ENCODE data around the gene GPSM1. TPM values are rescaled to one million over a fixed set of nuclear protein-coding genes. Genes with fewer than 3 reads are reported as not detected.

GPSM1 gene
- total RNA-seq, 1 donor from 2014 or later: 35.4 TPM

DNA sequence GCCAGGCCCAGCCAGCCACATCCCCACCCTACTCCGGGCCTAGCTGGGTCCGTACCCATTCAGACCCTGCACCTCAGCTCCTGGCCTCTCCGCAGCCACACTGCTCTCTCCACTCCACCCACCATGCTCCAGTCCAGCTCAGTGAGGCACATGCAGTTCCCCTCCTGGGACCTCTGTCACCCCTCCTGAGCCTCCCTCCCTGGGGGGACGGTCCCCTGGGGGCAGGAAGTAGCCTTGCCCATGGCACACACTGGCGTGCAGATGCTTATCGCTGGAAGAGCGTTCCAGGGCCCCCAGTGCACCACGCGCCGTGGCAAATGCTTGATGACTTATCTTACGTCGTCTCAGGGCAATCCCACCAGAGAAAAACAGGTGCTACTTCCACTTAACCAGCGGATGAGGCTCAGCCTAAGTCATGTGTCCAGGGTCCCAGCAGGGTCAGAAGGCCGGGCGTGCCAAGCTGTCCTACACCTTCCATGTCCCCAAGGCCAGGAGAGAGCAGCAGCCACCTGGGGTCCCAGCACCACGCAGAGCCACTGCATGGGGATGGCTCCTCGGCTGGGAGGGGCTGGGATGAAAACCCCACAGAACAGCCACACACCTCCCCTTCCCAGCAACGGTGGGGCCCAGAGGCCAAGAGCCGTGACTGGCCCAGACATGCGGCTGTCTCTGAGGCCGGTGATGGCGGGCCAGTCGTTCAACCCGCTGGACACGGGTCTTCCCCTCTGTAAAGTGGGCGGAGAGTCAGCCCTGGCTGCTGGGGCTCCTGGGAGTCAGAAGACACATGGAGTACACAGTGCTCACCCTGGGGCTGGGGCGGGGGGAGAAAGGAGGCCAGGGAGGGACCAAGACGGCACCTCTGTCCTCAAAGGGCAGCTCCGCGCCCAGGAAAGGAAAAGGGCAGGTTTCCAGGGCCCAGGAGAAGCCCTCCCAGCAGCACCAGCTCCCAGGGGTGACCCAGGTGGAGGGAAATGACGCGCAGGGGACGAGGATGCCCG, 20.8 kb upstream of the GPSM1 start:
- TF ChIP-seq POLR2A (IDR thresholded peaks at IDR 0.05) (no peak), POLR2AphosphoS5 (IDR thresholded peaks at IDR 0.05; ENCODE audit: insufficient read depth in 1 of 2, low read depth in 1 of 2) (no peak)
- TF ChIP-seq, protein P1, sequence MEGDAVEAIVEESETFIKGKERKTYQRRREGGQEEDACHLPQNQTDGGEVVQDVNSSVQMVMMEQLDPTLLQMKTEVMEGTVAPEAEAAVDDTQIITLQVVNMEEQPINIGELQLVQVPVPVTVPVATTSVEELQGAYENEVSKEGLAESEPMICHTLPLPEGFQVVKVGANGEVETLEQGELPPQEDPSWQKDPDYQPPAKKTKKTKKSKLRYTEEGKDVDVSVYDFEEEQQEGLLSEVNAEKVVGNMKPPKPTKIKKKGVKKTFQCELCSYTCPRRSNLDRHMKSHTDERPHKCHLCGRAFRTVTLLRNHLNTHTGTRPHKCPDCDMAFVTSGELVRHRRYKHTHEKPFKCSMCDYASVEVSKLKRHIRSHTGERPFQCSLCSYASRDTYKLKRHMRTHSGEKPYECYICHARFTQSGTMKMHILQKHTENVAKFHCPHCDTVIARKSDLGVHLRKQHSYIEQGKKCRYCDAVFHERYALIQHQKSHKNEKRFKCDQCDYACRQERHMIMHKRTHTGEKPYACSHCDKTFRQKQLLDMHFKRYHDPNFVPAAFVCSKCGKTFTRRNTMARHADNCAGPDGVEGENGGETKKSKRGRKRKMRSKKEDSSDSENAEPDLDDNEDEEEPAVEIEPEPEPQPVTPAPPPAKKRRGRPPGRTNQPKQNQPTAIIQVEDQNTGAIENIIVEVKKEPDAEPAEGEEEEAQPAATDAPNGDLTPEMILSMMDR (IDR thresholded peaks at IDR 0.05): no peak
- Histone ChIP-seq H3K27ac (no peak overlapping the region), H3K9me3 (no peaks in the 10 kb centered on the region), H3K27me3 (no peaks in the 10 kb centered on the region), H3K36me3 (no peaks in the 10 kb centered on the region), H3K4me1 (no peaks in the 10 kb centered on the region), H3K4me3 (no peak overlapping the region)
- DNase-seq (ENCODE audit: extremely low spot score in 2 of 2): no peak
- intact Hi-C loops (cut with DNase I): no loop called here

DNA sequence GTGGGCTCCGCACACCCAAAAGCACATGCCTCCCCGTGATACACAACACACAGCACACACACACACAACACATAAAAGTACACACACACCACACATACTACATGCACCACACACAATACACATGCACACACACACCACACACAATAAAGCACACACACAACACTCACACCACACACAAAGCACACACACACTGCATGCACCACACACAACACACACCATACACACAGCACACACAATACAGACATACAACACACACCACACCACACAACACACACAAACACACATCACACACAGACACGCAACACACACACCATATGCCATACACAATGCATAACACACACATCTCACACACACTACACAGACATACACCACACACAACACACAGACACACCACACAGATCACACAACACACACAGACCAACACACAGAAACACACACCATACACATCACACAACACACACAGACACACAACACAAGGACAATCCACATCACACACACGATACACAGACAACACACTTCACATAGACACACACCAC, 20.1 kb upstream of the GPSM1 start:
- H3K9me3 ChIP-seq: no peaks in the 10 kb centered on the region
- no peak overlapping the region for H3K27ac ChIP-seq
- intact Hi-C loops (cut with DNase I): no loop called here
- no peaks in the 10 kb centered on the region for H3K27me3 ChIP-seq
- no peak for DNase-seq (ENCODE audit: extremely low spot score in 2 of 2)
- H3K4me3 ChIP-seq: no peak overlapping the region
- no peaks in the 10 kb centered on the region for H3K4me1 ChIP-seq
- H3K36me3 ChIP-seq: no peaks in the 10 kb centered on the region
- TF ChIP-seq, protein P1 (IDR thresholded peaks at IDR 0.05): no peak
- TF ChIP-seq POLR2A (IDR thresholded peaks at IDR 0.05) (no peak), POLR2AphosphoS5 (IDR thresholded peaks at IDR 0.05; ENCODE audit: insufficient read depth in 1 of 2, low read depth in 1 of 2) (no peak)

DNA sequence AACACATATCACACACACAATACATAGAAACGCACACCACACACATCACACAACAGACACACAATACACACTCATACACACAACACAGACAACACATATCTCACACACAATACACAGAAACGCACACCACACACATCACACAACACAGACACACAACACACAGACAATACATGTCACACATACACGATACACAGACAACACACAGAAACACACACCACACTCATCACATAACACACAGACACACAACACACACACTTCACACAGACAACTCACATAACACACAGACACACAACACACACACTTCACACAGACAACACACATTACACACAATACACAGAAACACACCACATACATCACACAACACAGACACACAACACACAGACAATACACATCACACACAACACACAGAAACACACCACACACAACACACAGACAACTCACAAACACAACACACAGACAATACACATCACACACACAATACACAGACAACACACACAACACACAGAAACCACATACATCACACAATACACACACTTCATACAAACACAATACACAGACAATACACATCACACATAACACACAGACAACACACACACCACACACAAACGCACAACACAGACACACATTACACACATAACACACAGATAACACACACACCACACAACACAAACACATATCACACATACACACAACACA, 19.2 kb upstream of the GPSM1 start:
- Histone ChIP-seq H3K4me3 (no peak overlapping the region), H3K4me1 (no peaks in the 10 kb centered on the region), H3K36me3 (no peaks in the 10 kb centered on the region), H3K9me3 (no peaks in the 10 kb centered on the region), H3K27me3 (no peaks in the 10 kb centered on the region), H3K27ac (no peak overlapping the region)
- TF ChIP-seq, protein P1 (IDR thresholded peaks at IDR 0.05): no peak
- TF ChIP-seq POLR2A (IDR thresholded peaks at IDR 0.05) (no peak), POLR2AphosphoS5 (IDR thresholded peaks at IDR 0.05; ENCODE audit: insufficient read depth in 1 of 2, low read depth in 1 of 2) (no peak)
- DNase-seq (ENCODE audit: extremely low spot score in 2 of 2): no peak
- intact Hi-C loops (cut with DNase I): no loop called here

DNA sequence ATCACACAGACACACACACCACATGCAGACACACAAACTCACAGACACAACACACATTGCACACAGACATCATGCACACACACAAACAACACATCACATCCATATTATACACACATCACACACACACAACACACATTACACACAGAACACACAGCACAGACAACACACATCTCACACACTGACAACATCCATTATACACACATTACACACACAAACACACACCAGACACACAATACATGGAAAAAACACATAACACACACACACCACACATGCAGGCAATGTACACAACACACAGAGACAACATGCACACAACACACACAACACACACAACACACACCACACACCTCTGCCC, 18.7 kb upstream of the GPSM1 start:
- H3K4me1 ChIP-seq: no peaks in the 10 kb centered on the region
- H3K9me3 ChIP-seq: no peaks in the 10 kb centered on the region
- no peaks in the 10 kb centered on the region for H3K27me3 ChIP-seq
- TF ChIP-seq POLR2AphosphoS5 (IDR thresholded peaks at IDR 0.05; ENCODE audit: insufficient read depth in 1 of 2, low read depth in 1 of 2) (no peak), POLR2A (IDR thresholded peaks at IDR 0.05) (no peak)
- TF ChIP-seq, protein P1 (IDR thresholded peaks at IDR 0.05): no peak
- H3K4me3 ChIP-seq: no peak overlapping the region
- no peak for DNase-seq (ENCODE audit: extremely low spot score in 2 of 2)
- H3K27ac ChIP-seq: no peak overlapping the region
- no peaks in the 10 kb centered on the region for H3K36me3 ChIP-seq
- intact Hi-C loops (cut with DNase I): no loop called here
